ENCODE results near the gene ARL4C.

ARL4C gene

DNA sequence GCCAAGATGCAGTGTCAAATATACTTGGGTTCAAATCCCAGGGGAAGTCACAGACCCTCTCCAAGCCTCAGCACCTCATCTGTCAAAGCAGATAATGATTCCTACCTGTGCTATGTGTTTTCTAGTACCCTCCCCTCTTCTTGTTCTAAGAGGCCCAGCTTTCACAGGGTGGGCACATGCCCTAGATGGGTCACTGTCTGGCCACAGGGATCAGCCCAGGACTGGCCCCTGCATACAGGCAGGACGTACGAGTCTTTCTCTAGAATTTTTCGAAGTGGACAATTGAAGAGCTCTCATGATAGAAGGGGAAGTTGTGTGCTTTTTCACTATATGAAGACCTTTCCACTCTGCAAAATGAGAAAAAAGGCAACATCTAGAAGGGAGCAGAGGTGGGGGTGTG, 22.2 kb downstream of the ARL4C start:
- Histone ChIP-seq H3K9me3 (ENCODE audit: control insufficient read depth, insufficient read depth, low read length) (no peaks in the 10 kb centered on the region), H3K4me3 (ENCODE audit: low read length) (no peak overlapping the region), H3K27me3 (ENCODE audit: control insufficient read depth, insufficient read depth, low read length) (no peaks in the 10 kb centered on the region), H3K4me1 (ENCODE audit: control insufficient read depth, insufficient read depth, low read length) (no peaks in the 10 kb centered on the region), H3K27ac (ENCODE audit: low read length) (no peak overlapping the region), H3K36me3 (ENCODE audit: control insufficient read depth, insufficient read depth, low read length) (no peaks in the 10 kb centered on the region)
- WGBS (ENCODE audit: insufficient coverage, insufficient read length), result no CpG with 5 or more reads among the region's 3 CpGs
- no peak for DNase-seq (ENCODE audit: low read depth, low spot score)

DNA sequence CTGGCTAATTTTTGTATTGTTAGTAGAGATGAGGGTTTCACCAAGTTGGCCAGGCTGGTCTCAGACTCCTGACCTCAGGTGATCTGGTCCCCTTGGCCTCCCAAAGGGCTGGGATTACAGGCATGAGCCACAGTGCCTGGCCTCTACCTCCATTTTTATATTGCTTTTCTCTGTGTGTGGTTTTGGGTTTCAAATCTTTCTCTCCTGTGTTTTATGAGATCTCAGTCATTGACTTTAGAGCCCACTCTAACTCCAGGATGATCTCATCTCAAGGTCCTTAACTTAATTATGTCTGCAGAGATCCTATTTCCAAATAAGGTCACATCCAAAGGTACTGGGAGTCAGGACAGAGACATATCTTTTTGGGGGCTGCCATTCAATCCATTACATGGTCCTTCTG, 24.7 kb downstream of the ARL4C start:
- no peak for DNase-seq (ENCODE audit: low read depth, low spot score)
- H3K4me3 ChIP-seq (ENCODE audit: low read length), result no peak overlapping the region
- H3K4me1 ChIP-seq (ENCODE audit: control insufficient read depth, insufficient read depth, low read length), result no peaks in the 10 kb centered on the region
- H3K27me3 ChIP-seq (ENCODE audit: control insufficient read depth, insufficient read depth, low read length), result no peaks in the 10 kb centered on the region
- H3K9me3 ChIP-seq (ENCODE audit: control insufficient read depth, insufficient read depth, low read length), result no peaks in the 10 kb centered on the region
- no peaks in the 10 kb centered on the region for H3K36me3 ChIP-seq (ENCODE audit: control insufficient read depth, insufficient read depth, low read length)
- H3K27ac ChIP-seq (ENCODE audit: low read length), result no peak overlapping the region

DNA sequence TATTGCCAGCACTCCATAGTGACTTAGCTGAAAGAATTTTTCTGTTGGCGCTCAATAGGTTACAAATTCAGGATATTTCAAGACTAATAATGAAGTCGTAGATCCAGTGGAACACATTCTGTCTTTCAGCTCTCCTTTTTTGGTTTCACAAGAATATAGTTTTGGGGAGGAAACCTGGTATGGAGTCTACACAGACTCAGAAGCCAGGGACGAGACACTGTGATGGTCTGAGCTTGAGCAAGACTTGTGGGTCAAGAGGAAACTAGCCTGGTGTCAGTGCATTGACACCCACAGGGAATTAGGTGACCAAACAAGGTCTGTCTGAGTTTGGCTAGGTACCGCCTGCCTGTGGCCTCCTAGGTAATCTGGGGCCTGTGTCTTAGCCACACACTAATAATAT, 26.9 kb downstream of the ARL4C start:
- no peaks in the 10 kb centered on the region for H3K36me3 ChIP-seq (ENCODE audit: control insufficient read depth, insufficient read depth, low read length)
- no peaks in the 10 kb centered on the region for H3K27me3 ChIP-seq (ENCODE audit: control insufficient read depth, insufficient read depth, low read length)
- no peaks in the 10 kb centered on the region for H3K9me3 ChIP-seq (ENCODE audit: control insufficient read depth, insufficient read depth, low read length)
- no peak overlapping the region for H3K4me3 ChIP-seq (ENCODE audit: low read length)
- DNase-seq (ENCODE audit: low read depth, low spot score), result no peak
- no peak overlapping the region for H3K27ac ChIP-seq (ENCODE audit: low read length)
- no CpG with 5 or more reads among the region's 4 CpGs for WGBS (ENCODE audit: insufficient coverage, insufficient read length)
- no peaks in the 10 kb centered on the region for H3K4me1 ChIP-seq (ENCODE audit: control insufficient read depth, insufficient read depth, low read length)

DNA sequence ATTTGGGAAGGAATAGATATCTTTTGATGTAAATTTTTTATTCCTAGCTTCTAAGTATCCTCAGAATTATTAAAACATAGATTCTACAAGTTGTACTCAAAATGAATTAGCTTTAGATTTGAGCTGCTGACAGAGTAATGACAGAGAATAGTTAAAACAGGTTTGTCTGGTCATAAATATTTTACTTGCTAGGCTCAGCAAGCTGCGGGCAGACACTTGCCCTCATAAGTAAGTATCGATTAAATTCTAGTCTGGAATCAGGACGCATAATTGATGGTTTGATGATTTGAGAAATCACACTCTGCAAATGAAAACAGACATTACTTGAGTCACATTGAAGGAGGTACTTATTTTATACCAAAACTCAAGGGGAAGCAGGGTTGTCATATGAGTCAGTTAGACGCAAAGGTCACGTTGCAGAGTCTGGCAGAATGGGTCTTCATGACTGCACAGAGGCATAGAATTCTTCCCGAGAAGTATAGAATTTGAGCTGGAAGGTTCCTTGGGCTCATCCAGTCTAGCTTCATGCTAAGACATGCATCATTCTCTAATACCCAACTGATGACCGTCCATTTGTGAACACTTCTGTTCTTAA, 27.5 kb downstream of the ARL4C start:
- Histone ChIP-seq H3K36me3 (ENCODE audit: control insufficient read depth, insufficient read depth, low read length) (no peaks in the 10 kb centered on the region), H3K4me3 (ENCODE audit: low read length) (no peak overlapping the region), H3K27me3 (ENCODE audit: control insufficient read depth, insufficient read depth, low read length) (no peaks in the 10 kb centered on the region), H3K27ac (ENCODE audit: low read length) (no peak overlapping the region), H3K4me1 (ENCODE audit: control insufficient read depth, insufficient read depth, low read length) (no peaks in the 10 kb centered on the region), H3K9me3 (ENCODE audit: control insufficient read depth, insufficient read depth, low read length) (no peaks in the 10 kb centered on the region)
- no peak for DNase-seq (ENCODE audit: low read depth, low spot score)
- WGBS (ENCODE audit: insufficient coverage, insufficient read length), result no CpG with 5 or more reads among the region's 7 CpGs

DNA sequence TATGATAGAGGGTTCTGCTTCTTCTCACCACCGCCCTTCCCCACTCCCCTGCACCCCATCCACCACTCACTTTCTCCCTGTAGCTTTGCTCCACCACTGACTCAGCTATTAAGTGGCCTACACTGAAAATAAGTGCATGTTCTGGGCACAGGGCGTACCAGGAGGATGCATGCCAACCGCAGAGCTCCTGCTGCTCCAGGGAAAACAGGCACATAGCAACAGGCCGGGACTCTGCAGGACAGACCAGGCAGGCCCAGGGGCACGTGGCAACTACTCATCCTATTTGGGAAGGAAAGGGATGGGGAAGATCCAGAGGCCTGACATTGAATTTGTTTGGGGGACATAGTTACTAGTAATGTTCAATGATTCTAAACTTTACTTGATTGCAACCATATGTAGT, 28.4 kb downstream of the ARL4C start:
- Histone ChIP-seq H3K36me3 (ENCODE audit: control insufficient read depth, insufficient read depth, low read length) (no peaks in the 10 kb centered on the region), H3K4me3 (ENCODE audit: low read length) (no peak overlapping the region), H3K27me3 (ENCODE audit: control insufficient read depth, insufficient read depth, low read length) (no peaks in the 10 kb centered on the region), H3K9me3 (ENCODE audit: control insufficient read depth, insufficient read depth, low read length) (no peaks in the 10 kb centered on the region), H3K27ac (ENCODE audit: low read length) (no peak overlapping the region), H3K4me1 (ENCODE audit: control insufficient read depth, insufficient read depth, low read length) (no peaks in the 10 kb centered on the region)
- no peak for DNase-seq (ENCODE audit: low read depth, low spot score)
- WGBS (ENCODE audit: insufficient coverage, insufficient read length), result no CpG with 5 or more reads among the region's 5 CpGs

DNA sequence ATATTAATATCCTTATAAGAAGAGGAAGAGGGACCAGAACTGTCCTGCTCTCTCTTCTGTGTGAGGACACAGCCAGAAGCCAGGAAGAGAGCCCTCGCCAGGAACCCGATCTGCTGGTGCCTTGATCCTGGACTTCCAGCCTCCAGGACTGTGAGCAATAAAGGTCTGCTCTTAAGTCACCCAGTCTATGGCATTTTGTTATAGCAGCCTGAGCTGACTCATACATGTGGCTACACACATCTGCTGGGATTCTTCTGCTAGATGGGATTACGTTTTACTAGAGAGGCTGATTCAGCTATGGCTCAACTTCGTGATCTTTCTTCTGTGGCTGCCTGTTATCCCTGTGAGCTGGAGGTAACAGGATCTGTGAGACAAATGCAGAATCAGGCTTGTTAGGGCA, 29.6 kb downstream of the ARL4C start:
- Histone ChIP-seq H3K4me1 (ENCODE audit: control insufficient read depth, insufficient read depth, low read length) (no peaks in the 10 kb centered on the region), H3K27me3 (ENCODE audit: control insufficient read depth, insufficient read depth, low read length) (no peaks in the 10 kb centered on the region), H3K27ac (ENCODE audit: low read length) (no peak overlapping the region), H3K36me3 (ENCODE audit: control insufficient read depth, insufficient read depth, low read length) (no peaks in the 10 kb centered on the region), H3K9me3 (ENCODE audit: control insufficient read depth, insufficient read depth, low read length) (no peaks in the 10 kb centered on the region), H3K4me3 (ENCODE audit: low read length) (no peak overlapping the region)
- WGBS (ENCODE audit: insufficient coverage, insufficient read length), result no CpG with 5 or more reads among the region's 4 CpGs
- no peak for DNase-seq (ENCODE audit: low read depth, low spot score)

DNA sequence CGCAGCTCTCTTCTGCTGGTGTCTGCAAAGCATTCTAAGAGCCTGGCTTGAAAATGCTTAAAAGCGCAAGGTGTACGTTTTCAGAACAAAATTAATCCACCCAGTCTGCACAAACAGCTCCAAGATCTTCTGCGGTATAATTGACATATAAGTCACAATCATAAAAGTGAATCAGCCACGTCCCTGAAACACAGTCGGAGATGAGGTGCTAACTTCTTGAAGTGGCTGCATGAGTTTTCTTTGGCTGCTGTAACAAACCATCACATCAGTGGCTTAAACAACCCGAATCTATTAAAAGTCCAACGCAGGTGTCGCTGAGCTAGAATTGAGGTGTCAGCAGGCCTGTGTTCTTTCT, 32.6 kb downstream of the ARL4C start:
- H3K9me3 ChIP-seq (ENCODE audit: control insufficient read depth, insufficient read depth, low read length), result no peaks in the 10 kb centered on the region
- no peak overlapping the region for H3K4me3 ChIP-seq (ENCODE audit: low read length)
- no peaks in the 10 kb centered on the region for H3K4me1 ChIP-seq (ENCODE audit: control insufficient read depth, insufficient read depth, low read length)
- no peak overlapping the region for H3K27ac ChIP-seq (ENCODE audit: low read length)
- no peaks in the 10 kb centered on the region for H3K27me3 ChIP-seq (ENCODE audit: control insufficient read depth, insufficient read depth, low read length)
- WGBS (ENCODE audit: insufficient coverage, insufficient read length), result no CpG with 5 or more reads among the region's 9 CpGs
- DNase-seq (ENCODE audit: low read depth, low spot score), result no peak
- no peaks in the 10 kb centered on the region for H3K36me3 ChIP-seq (ENCODE audit: control insufficient read depth, insufficient read depth, low read length)

DNA sequence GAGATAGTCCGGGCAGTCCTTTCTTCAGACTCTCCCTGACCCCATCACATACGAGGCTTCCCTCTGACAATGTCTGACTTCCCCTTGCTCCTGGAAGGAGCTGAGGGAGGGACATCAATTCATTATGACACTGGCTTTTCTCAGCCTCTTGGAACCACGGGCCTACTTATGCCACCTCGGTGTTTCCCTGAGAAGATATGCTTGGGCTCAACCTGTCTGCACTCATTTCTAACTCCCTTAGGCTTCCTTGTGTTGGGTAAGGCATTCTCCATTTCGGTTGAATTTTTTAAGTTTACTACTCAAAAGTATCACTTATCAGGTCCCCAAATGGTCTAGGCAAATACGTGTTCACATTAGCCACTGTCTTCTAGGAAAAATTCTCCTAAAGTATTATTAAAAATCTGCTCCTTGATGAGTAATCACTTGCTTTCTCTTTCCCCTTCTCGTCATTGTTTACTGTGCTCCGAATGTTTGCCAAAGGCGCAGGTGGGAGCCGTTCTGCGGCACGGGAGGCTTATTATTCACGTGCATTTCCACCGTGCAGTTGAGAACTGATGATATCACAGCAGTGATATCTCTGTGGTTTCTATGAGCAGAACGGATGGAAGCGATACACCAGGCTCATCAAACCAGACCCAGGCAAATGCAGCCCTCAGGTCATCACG, 33.1 kb downstream of the ARL4C start:
- no CpG with 5 or more reads among the region's 17 CpGs for WGBS (ENCODE audit: insufficient coverage, insufficient read length)
- Histone ChIP-seq H3K27ac (ENCODE audit: low read length) (no peak overlapping the region), H3K36me3 (ENCODE audit: control insufficient read depth, insufficient read depth, low read length) (no peaks in the 10 kb centered on the region), H3K4me1 (ENCODE audit: control insufficient read depth, insufficient read depth, low read length) (no peaks in the 10 kb centered on the region), H3K27me3 (ENCODE audit: control insufficient read depth, insufficient read depth, low read length) (no peaks in the 10 kb centered on the region), H3K4me3 (ENCODE audit: low read length) (no peak overlapping the region), H3K9me3 (ENCODE audit: control insufficient read depth, insufficient read depth, low read length) (no peaks in the 10 kb centered on the region)
- no peak for DNase-seq (ENCODE audit: low read depth, low spot score)

DNA sequence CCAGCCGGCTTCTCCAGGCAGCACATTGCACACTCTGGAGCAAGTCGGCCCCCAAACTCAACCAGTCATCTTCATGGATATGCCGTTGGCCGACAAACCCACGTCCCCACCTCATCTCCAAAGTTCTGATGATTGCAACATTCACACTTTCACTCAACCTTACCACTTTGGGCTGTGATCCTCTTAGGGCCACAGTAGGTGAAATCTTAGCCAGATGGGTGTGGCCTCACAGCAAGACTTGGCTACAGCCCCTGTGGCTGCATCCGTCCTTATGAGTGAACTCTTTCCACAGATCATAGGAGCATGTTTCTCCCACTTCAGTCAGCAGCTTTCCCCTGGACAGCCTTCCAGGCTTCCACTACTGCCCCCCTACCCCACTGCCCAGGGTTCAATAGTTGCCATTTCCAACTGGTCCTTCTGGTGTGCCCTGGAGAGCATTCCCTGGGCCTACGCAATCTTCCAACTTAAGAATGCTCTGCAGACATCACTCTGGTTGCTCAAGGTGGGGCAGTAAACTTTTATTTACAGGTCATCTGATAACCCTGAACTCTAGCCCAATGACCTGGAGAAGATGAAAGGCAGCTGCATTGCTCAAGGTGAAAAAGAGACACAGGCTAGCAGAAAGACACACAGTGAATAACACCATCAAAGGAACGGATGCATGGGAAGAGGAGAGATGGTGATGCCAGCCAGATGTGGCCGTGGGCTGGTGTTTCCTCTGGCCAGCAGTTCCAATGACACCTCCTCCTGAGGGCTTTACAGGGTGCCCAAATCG, 34.5 kb downstream of the ARL4C start:
- Histone ChIP-seq H3K9me3 (ENCODE audit: control insufficient read depth, insufficient read depth, low read length) (no peaks in the 10 kb centered on the region), H3K36me3 (ENCODE audit: control insufficient read depth, insufficient read depth, low read length) (no peaks in the 10 kb centered on the region), H3K4me1 (ENCODE audit: control insufficient read depth, insufficient read depth, low read length) (no peaks in the 10 kb centered on the region), H3K27me3 (ENCODE audit: control insufficient read depth, insufficient read depth, low read length) (no peaks in the 10 kb centered on the region), H3K27ac (ENCODE audit: low read length) (no peak overlapping the region), H3K4me3 (ENCODE audit: low read length) (no peak overlapping the region)
- no CpG with 5 or more reads among the region's 10 CpGs for WGBS (ENCODE audit: insufficient coverage, insufficient read length)
- DNase-seq (ENCODE audit: low read depth, low spot score), result no peak

DNA sequence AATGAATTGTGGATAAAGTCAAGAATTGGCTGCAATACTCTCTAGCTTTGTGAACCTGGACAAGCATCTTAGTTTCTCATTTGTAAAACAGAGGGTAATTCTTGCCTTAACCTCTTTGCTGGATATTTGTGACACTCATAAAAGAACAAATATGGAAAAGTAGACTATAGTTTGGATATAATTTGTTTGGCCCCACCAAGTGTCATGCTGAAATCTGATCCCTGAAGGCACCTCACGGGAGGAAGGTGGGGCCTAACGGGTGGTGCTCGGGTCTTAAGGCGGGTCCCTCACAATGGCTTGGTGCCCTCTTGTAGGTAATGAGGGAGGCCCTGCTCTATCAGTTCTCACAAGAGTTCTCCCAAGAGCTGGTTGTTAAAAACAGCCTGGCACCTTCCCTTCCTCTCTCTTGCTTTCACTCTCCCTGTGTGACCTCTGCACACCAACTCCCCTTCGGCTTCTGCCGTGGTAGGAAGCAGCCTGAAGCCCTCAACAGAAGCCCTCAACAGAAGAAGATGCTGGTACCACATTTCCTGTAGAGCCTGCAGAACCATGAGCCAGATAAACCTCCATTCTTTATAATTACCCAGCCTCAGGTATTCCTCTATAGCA, 37.4 kb downstream of the ARL4C start:
- Histone ChIP-seq H3K4me3 (ENCODE audit: low read length) (no peak overlapping the region), H3K27ac (ENCODE audit: low read length) (no peak overlapping the region), H3K4me1 (ENCODE audit: control insufficient read depth, insufficient read depth, low read length) (no peaks in the 10 kb centered on the region), H3K36me3 (ENCODE audit: control insufficient read depth, insufficient read depth, low read length) (no peaks in the 10 kb centered on the region), H3K9me3 (ENCODE audit: control insufficient read depth, insufficient read depth, low read length) (no peaks in the 10 kb centered on the region), H3K27me3 (ENCODE audit: control insufficient read depth, insufficient read depth, low read length) (no peaks in the 10 kb centered on the region)
- no CpG with 5 or more reads among the region's 6 CpGs for WGBS (ENCODE audit: insufficient coverage, insufficient read length)
- DNase-seq (ENCODE audit: low read depth, low spot score), result no peak
